ENCODE results near the gene CAPNS2. TPM values are rescaled to one million over a fixed set of nuclear protein-coding genes. Genes with fewer than 3 reads are reported as not detected.

The CAPNS2 gene
- total and polyA plus RNA-seq, 2 of the 8 experiments (the other 6 are each of a cell fraction or from before 2014, with no cell fraction given) = not detected

DNA sequence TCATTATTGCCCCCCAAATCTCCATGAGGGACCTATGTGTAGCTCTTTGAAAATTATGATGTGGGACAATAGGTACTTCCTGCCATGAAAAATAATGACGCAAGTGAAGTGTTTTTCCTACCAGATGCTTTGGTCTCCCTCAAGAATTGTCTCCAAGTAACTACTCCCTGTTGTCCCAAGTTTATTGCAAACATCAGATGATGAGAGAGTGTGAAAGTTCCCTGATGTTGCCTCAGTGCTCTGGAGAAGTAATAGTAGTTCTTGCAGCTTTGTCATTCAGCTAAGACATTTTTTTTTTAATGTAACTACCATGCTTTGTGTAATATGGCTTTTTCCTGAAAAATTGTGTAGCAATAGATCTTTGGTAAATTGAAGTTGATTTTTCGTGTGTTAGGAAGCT, 37.5 kb upstream of the CAPNS2 start:
- Histone ChIP-seq H3K14ac (ENCODE audit: insufficient read length) (no peak overlapping the region), H2BK12ac (ENCODE audit: low read depth, low read length) (no peak overlapping the region), H3K56ac (replicated peaks; ENCODE audit: insufficient read length, low read depth, low read length) (no peak overlapping the region), H2BK20ac (ENCODE audit: low read length) (no peak overlapping the region), H3K36me3 (ENCODE audit: control insufficient read depth in 2 of 4, insufficient read depth in 4 of 4, low read length in 3 of 4) (no peaks in the 10 kb centered on the region), H4K5ac (ENCODE audit: insufficient read length, low read depth, low read length) (no peak overlapping the region), H4K8ac (ENCODE audit: extremely low read depth, insufficient read depth, low read length) (no peak overlapping the region), H3K27me3 (replicated peaks in 1 of 4; ENCODE audit: control insufficient read depth in 3 of 4, extremely low read depth in 1 of 4, insufficient read depth in 3 of 4, low read length in 3 of 4) (no peaks in the 10 kb centered on the region), H3K4me2 (ENCODE audit: insufficient read depth in 1 of 2, low read depth in 2 of 2, low read length in 2 of 2) (no peak overlapping the region), H2BK15ac (ENCODE audit: low read length) (no peak overlapping the region), H3K23ac (ENCODE audit: insufficient read length) (no peak overlapping the region), H2AFZ (ENCODE audit: low read length) (no peak overlapping the region), H2BK5ac (ENCODE audit: low read depth, low read length) (no peak overlapping the region), H3K23me2 (ENCODE audit: low read depth, low read length) (no peaks in the 10 kb centered on the region), H3K9me3 (ENCODE audit: insufficient read depth in 2 of 2, low read depth in 1 of 2, low read length in 1 of 2) (no peaks in the 10 kb centered on the region), H3K27ac (ENCODE audit: low read depth, low read length) (no peak overlapping the region), H3K18ac (ENCODE audit: extremely low read depth, low read length) (no peak overlapping the region), H2BK120ac (replicated peaks; ENCODE audit: low read depth, low read length) (no peak overlapping the region), H3K4me1 (replicated peaks in 1 of 4; ENCODE audit: control insufficient read depth in 3 of 4, insufficient read depth in 4 of 4, low read length in 3 of 4) (no peaks in the 10 kb centered on the region), H3K4me3 (ENCODE audit: extremely low read depth in 1 of 4, insufficient read depth in 2 of 4, low read depth in 3 of 4, low read length in 4 of 4) (no peak overlapping the region), H4K20me1 (replicated peaks in 1 of 2; ENCODE audit: control insufficient read depth in 1 of 2, insufficient read depth in 2 of 2, low read length in 2 of 2) (no peaks in the 10 kb centered on the region), H3K79me1 (ENCODE audit: low read depth, low read length) (no peaks in the 10 kb centered on the region), H3K79me2 (ENCODE audit: control insufficient read depth in 1 of 2, insufficient read depth in 2 of 2, low read length in 2 of 2) (no peaks in the 10 kb centered on the region), H2AK5ac (ENCODE audit: low read depth, low read length) (no peak overlapping the region), H3K9ac (replicated peaks in 1 of 4; ENCODE audit: extremely low read depth in 1 of 4, low read depth in 3 of 4, low read length in 3 of 4) (no peak overlapping the region), H4K91ac (replicated peaks; ENCODE audit: insufficient read length, low read length) (no peak overlapping the region), H3K4ac (replicated peaks; ENCODE audit: insufficient read length, low read depth, low read length) (no peak overlapping the region)
- ChIA-PET POLR2A (ENCODE audit: partially characterized antibody) (interaction anchor here (0.7 kb wide), 1 partner anchor 717 kb away, joined by 3 read pairs; no protein-coding TSS in a partner anchor), CTCF (ENCODE audit: partially characterized antibody) (interaction anchor here (0.5 to 3.1 kb wide), 3 partner anchors 16 to 64 kb away, joined by 4 to 21 read pairs (median 4); no protein-coding TSS in a partner anchor)
- 79% methylated on average over 2 of the region's 2 CpGs; no CpG with 5 or more reads in 1 of the 2 experiments for WGBS, 2 experiments (ENCODE audit: extremely low coverage in 1 of 2, insufficient coverage in 1 of 2, insufficient read length in 1 of 2, insufficient replicate concordance in 2 of 2, low coverage in 1 of 2, low lambda C conversion rate in 2 of 2, missing lambda C conversion rate in 1 of 2)
- no peak for DNase-seq (ENCODE audit: low read depth in 1 of 2, low spot score in 2 of 2)
- no peak for FAIRE-seq
- no peak for TF ChIP-seq SAP30 (IDR thresholded peaks at IDR 0.05; ENCODE audit: insufficient read depth, insufficient replicate concordance, low read length)
- TF ChIP-seq BRCA1 (IDR thresholded peaks at IDR 0.05; ENCODE audit: low read depth, low read length) = no peak
- TF ChIP-seq, protein P1, sequence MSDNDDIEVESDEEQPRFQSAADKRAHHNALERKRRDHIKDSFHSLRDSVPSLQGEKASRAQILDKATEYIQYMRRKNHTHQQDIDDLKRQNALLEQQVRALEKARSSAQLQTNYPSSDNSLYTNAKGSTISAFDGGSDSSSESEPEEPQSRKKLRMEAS (IDR thresholded peaks at IDR 0.05) = no peak
- no peak for TF ChIP-seq CHD1 (IDR thresholded peaks at IDR 0.05; ENCODE audit: low read depth, low read length)
- TF ChIP-seq CREB1 (IDR thresholded peaks at IDR 0.05) = no peak
- TF ChIP-seq, protein P2, sequence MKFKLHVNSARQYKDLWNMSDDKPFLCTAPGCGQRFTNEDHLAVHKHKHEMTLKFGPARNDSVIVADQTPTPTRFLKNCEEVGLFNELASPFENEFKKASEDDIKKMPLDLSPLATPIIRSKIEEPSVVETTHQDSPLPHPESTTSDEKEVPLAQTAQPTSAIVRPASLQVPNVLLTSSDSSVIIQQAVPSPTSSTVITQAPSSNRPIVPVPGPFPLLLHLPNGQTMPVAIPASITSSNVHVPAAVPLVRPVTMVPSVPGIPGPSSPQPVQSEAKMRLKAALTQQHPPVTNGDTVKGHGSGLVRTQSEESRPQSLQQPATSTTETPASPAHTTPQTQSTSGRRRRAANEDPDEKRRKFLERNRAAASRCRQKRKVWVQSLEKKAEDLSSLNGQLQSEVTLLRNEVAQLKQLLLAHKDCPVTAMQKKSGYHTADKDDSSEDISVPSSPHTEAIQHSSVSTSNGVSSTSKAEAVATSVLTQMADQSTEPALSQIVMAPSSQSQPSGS (IDR thresholded peaks at IDR 0.05; ENCODE audit: low read length) = no peak
- TF ChIP-seq EGR1 (IDR thresholded peaks at IDR 0.05; ENCODE audit: borderline replicate concordance, low read depth, low read length) = no peak
